GM23338 (cell line): Measurements from ENCODE around the gene MAP4K5. TPM values are rescaled to one million over a fixed set of nuclear protein-coding genes. Genes with fewer than 3 reads are reported as not detected.

Source experiments
- ATAC-seq: fragments of 200-7000 bp; cut with Tn5 transposase; 3 replicates; pipeline ENCODE4 v1.9.1; 2020
- DNase-seq: peaks from one replicate; pipeline ENCODE4 v3.0.0-alpha.2; 2015; ENCODE audit warnings: low spot score
- H2AFZ ChIP-seq: fragments of 200-600 bp; sonication (generic); 2 replicates; pipeline ENCODE4 v1.8.0; 2016; ENCODE audit warnings: antibody characterized with exemption, mild to moderate bottlenecking, moderate library complexity
- H3F3A ChIP-seq: fragments of 200-600 bp; sonication (generic); replicated peaks from 2 replicates; pipeline ENCODE4 v1.8.0; 2017; ENCODE audit warnings: antibody characterized with exemption, mixed run types, low read depth
- H3K27ac ChIP-seq: fragments of 200-600 bp; sonication (generic); 2 replicates; pipeline ENCODE4 v1.6.1; 2016; ENCODE audit warnings: low read depth
- H3K27me3 ChIP-seq: fragments of 200-600 bp; sonication (generic); 2 replicates; pipeline ENCODE4 v1.8.0; 2016; ENCODE audit warnings: mild to moderate bottlenecking, mixed run types, moderate library complexity; ENCODE audit not compliant: insufficient read depth
- H3K36me3 ChIP-seq: fragments of 200-600 bp; sonication (generic); 2 replicates; pipeline ENCODE4 v1.8.0; 2016; ENCODE audit warnings: mild to moderate bottlenecking; ENCODE audit not compliant: insufficient read depth
- H3K4me1 ChIP-seq: fragments of 200-600 bp; sonication (generic); 2 replicates; pipeline ENCODE4 v1.8.0; 2016; ENCODE audit warnings: mild to moderate bottlenecking, moderate library complexity; ENCODE audit not compliant: insufficient read depth
- H3K4me2 ChIP-seq: fragments of 200-600 bp; sonication (generic); 2 replicates; pipeline ENCODE4 v1.7.1; 2017; ENCODE audit warnings: mixed run types
- H3K4me3 ChIP-seq: fragments of 200-600 bp; sonication (generic); 2 replicates; pipeline ENCODE4 v1.6.1; 2016; ENCODE audit warnings: mixed run types
- H3K79me2 ChIP-seq: fragments of 200-600 bp; sonication (generic); replicated peaks from 2 replicates; pipeline ENCODE4 v1.8.0; 2017; ENCODE audit warnings: mild to moderate bottlenecking; ENCODE audit not compliant: insufficient read depth
- H3K9me2 ChIP-seq: fragments of 200-600 bp; sonication (generic); 2 replicates; pipeline ENCODE4 v1.8.0; 2017; ENCODE audit not compliant: insufficient read depth
- H4K20me1 ChIP-seq: fragments of 200-600 bp; sonication (generic); replicated peaks from 2 replicates; pipeline ENCODE4 v1.8.0; 2017; ENCODE audit warnings: mild to moderate bottlenecking; ENCODE audit not compliant: insufficient read depth
- H3K27ac Mint-ChIP-seq: 2 replicates; pipeline ENCODE4 v1.8.0; 2020; ENCODE audit warnings: inconsistent platforms, mild to moderate bottlenecking, moderate library complexity, mixed read lengths
- H3K27me3 Mint-ChIP-seq: 3 replicates; pipeline ENCODE4 v1.8.0; 2022; ENCODE audit warnings: low read depth, mild to moderate bottlenecking, moderate library complexity, mixed read lengths, inconsistent platforms; ENCODE audit not compliant: insufficient read depth, poor library complexity
- H3K36me3 Mint-ChIP-seq: 3 replicates; pipeline ENCODE4 v1.8.0; 2021; ENCODE audit warnings: low read depth, mild to moderate bottlenecking, inconsistent platforms, moderate library complexity, mixed read lengths
- H3K4me1 Mint-ChIP-seq: 3 replicates; pipeline ENCODE4 v1.8.0; 2020; ENCODE audit warnings: mild to moderate bottlenecking, inconsistent platforms, mixed read lengths
- H3K4me3 Mint-ChIP-seq: 3 replicates; pipeline ENCODE4 v1.8.0; 2021; ENCODE audit warnings: moderate library complexity, mild to moderate bottlenecking, inconsistent platforms, mixed read lengths
- H3K9me3 Mint-ChIP-seq: 3 replicates; pipeline ENCODE4 v1.8.0; 2020; ENCODE audit warnings: moderate library complexity, mild to moderate bottlenecking, inconsistent platforms, mixed read lengths
- CREB1 ChIP-seq: fragments of 250-450 bp; sonication (Bioruptor Pico); IDR thresholded peaks from 2 replicates; pipeline ENCODE4 v1.5.0; 2020; ENCODE audit warnings: low read depth, mild to moderate bottlenecking, moderate library complexity
- EZH2 ChIP-seq: fragments of 200-600 bp; sonication (generic); IDR thresholded peaks from one replicate; pipeline ENCODE4 v1.8.0; 2017; ENCODE audit warnings: antibody characterized with exemption, mild to moderate bottlenecking, low read depth; ENCODE audit not compliant: unreplicated experiment
- EZH2phosphoT487 ChIP-seq: fragments of 200-600 bp; sonication (generic); IDR thresholded peaks from one replicate; pipeline ENCODE4 v1.8.1; 2018; ENCODE audit warnings: antibody characterized with exemption; ENCODE audit not compliant: unreplicated experiment
- JUNB ChIP-seq: IDR thresholded peaks from one replicate; pipeline ENCODE4 v1.6.1; 2016; ENCODE audit warnings: antibody characterized with exemption; ENCODE audit not compliant: unreplicated experiment
- ZNF114 ChIP-seq: fragments of 250-450 bp; sonication (Bioruptor Pico); IDR thresholded peaks from 2 replicates; pipeline ENCODE4 v1.5.0; 2020; ENCODE audit warnings: mild to moderate bottlenecking, moderate library complexity
- polyA plus RNA-seq: library from polyadenylated mRNA; unstranded; fragments of >200 nt; fragmentation: Nextera tagmentation; extraction: Ambion mirVana; gene quantifications from 2 replicates; pipeline ENCODE4 v1.2.1, GENCODE V29; 2016
- total RNA-seq: library from RNA; depleted of rRNA; stranded (reverse); fragments of >200 nt; shearing (Covaris generic); gene quantifications from 2 replicates; pipeline ENCODE4 v1.2.3, GENCODE V29; 2014
- TF ChIP-seq, protein P1 (sequence below): IDR thresholded peaks from 2 replicates; pipeline ENCODE4 v1.6.1; 2016; ENCODE audit warnings: antibody characterized with exemption
- TF ChIP-seq, protein P2 (sequence below), 2 experiments: fragments of 200-600 bp in 1 of 2; sonication (generic) in 1 of 2; conservative IDR thresholded peaks; 2 replicates each; pipeline versions ENCODE4 v1.5.1 to v1.6.1; 2016 to 2017; ENCODE audit warnings: antibody characterized with exemption in 2 of 2, low read depth in 2 of 2, mild to moderate bottlenecking in 2 of 2, moderate library complexity in 1 of 2
- TF ChIP-seq, protein P3 (sequence below): fragments of 250-450 bp; sonication (Bioruptor Pico); IDR thresholded peaks from 2 replicates; pipeline ENCODE4 v1.5.0; 2020; ENCODE audit warnings: mild to moderate bottlenecking, moderate library complexity
- TF ChIP-seq, protein P4 (sequence below): IDR thresholded peaks from one replicate; pipeline ENCODE4 v1.6.1; 2018; ENCODE audit warnings: antibody characterized with exemption; ENCODE audit not compliant: unreplicated experiment

The MAP4K5 gene
- total and polyA plus RNA-seq, 2 experiments from 2014 or later: 71.4 to 74.6 TPM

DNA sequence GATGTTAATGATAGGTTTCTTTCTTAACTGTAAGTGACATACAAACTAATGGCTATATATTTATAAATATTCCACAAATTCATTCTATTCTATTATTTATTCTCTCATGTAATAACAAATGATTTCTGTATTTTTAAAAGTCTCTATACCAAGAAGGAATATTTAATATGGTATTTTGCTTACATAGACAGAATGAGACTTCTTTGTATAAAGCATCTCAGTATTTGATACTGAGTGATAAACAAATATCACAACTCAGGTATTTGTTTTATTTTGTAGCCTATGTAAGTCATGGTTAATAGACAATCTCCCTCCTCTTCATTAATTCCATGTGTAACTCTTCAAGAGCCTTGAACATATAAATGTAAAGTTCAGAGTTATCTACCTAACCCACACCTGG lies 45.6 kb upstream of the MAP4K5 start (continued):
- TF ChIP-seq, protein P1, sequence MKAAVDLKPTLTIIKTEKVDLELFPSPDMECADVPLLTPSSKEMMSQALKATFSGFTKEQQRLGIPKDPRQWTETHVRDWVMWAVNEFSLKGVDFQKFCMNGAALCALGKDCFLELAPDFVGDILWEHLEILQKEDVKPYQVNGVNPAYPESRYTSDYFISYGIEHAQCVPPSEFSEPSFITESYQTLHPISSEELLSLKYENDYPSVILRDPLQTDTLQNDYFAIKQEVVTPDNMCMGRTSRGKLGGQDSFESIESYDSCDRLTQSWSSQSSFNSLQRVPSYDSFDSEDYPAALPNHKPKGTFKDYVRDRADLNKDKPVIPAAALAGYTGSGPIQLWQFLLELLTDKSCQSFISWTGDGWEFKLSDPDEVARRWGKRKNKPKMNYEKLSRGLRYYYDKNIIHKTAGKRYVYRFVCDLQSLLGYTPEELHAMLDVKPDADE: no peak
- TF ChIP-seq, protein P2, sequence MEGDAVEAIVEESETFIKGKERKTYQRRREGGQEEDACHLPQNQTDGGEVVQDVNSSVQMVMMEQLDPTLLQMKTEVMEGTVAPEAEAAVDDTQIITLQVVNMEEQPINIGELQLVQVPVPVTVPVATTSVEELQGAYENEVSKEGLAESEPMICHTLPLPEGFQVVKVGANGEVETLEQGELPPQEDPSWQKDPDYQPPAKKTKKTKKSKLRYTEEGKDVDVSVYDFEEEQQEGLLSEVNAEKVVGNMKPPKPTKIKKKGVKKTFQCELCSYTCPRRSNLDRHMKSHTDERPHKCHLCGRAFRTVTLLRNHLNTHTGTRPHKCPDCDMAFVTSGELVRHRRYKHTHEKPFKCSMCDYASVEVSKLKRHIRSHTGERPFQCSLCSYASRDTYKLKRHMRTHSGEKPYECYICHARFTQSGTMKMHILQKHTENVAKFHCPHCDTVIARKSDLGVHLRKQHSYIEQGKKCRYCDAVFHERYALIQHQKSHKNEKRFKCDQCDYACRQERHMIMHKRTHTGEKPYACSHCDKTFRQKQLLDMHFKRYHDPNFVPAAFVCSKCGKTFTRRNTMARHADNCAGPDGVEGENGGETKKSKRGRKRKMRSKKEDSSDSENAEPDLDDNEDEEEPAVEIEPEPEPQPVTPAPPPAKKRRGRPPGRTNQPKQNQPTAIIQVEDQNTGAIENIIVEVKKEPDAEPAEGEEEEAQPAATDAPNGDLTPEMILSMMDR (conservative IDR thresholded peaks at IDR 0.05; ENCODE audit: low read depth in 2 of 2): no peak

DNA sequence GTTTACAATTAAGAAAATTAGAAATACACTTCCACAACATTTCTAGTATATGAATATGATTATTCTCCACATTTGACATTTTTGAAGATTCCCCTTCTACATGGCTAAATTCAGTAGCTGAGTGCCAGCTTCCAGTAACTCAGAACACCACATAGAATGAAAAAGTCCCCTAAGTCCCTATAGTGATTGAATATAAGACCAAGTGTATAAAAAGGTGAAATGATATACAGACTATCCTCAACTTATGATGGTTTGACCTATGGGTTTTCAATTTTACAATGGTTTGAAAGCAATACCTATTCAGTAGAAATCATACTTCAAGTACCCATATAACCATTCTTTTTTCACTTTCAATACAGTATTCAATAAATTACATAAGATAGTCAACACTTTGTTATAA lies 43.4 kb upstream of the MAP4K5 start:
- H3K4me1 Mint-ChIP-seq: peaks cover 8% of the 10 kb centered on the region; the same call in 2 of the 3 replicates
- no peak overlapping the region for H3K4me3 Mint-ChIP-seq
- Histone ChIP-seq H3K4me1 (peaks cover 5% of the 10 kb centered on the region; the same call in 1 of the 2 replicates), H2AFZ (no peak overlapping the region), H3K79me2 (no peaks in the 10 kb centered on the region), H3K36me3 (no peaks in the 10 kb centered on the region), H3F3A (no peaks in the 10 kb centered on the region), H3K27me3 (no peaks in the 10 kb centered on the region), H3K27ac (no peak overlapping the region), H3K4me2 (no peak overlapping the region), H3K4me3 (no peak overlapping the region), H3K9me2 (no peaks in the 10 kb centered on the region), H4K20me1 (no peaks in the 10 kb centered on the region)
- H3K36me3 Mint-ChIP-seq: peaks cover 2% of the 10 kb centered on the region; the same call in 1 of the 3 replicates
- no peak overlapping the region for H3K27ac Mint-ChIP-seq
- peaks cover 2% of the 10 kb centered on the region; the same call in 2 of the 3 replicates for H3K9me3 Mint-ChIP-seq
- ATAC-seq (no peak), DNase-seq (no peak)
- no peaks in the 10 kb centered on the region for H3K27me3 Mint-ChIP-seq
- TF ChIP-seq EZH2phosphoT487: no peak
- TF ChIP-seq, protein P3, sequence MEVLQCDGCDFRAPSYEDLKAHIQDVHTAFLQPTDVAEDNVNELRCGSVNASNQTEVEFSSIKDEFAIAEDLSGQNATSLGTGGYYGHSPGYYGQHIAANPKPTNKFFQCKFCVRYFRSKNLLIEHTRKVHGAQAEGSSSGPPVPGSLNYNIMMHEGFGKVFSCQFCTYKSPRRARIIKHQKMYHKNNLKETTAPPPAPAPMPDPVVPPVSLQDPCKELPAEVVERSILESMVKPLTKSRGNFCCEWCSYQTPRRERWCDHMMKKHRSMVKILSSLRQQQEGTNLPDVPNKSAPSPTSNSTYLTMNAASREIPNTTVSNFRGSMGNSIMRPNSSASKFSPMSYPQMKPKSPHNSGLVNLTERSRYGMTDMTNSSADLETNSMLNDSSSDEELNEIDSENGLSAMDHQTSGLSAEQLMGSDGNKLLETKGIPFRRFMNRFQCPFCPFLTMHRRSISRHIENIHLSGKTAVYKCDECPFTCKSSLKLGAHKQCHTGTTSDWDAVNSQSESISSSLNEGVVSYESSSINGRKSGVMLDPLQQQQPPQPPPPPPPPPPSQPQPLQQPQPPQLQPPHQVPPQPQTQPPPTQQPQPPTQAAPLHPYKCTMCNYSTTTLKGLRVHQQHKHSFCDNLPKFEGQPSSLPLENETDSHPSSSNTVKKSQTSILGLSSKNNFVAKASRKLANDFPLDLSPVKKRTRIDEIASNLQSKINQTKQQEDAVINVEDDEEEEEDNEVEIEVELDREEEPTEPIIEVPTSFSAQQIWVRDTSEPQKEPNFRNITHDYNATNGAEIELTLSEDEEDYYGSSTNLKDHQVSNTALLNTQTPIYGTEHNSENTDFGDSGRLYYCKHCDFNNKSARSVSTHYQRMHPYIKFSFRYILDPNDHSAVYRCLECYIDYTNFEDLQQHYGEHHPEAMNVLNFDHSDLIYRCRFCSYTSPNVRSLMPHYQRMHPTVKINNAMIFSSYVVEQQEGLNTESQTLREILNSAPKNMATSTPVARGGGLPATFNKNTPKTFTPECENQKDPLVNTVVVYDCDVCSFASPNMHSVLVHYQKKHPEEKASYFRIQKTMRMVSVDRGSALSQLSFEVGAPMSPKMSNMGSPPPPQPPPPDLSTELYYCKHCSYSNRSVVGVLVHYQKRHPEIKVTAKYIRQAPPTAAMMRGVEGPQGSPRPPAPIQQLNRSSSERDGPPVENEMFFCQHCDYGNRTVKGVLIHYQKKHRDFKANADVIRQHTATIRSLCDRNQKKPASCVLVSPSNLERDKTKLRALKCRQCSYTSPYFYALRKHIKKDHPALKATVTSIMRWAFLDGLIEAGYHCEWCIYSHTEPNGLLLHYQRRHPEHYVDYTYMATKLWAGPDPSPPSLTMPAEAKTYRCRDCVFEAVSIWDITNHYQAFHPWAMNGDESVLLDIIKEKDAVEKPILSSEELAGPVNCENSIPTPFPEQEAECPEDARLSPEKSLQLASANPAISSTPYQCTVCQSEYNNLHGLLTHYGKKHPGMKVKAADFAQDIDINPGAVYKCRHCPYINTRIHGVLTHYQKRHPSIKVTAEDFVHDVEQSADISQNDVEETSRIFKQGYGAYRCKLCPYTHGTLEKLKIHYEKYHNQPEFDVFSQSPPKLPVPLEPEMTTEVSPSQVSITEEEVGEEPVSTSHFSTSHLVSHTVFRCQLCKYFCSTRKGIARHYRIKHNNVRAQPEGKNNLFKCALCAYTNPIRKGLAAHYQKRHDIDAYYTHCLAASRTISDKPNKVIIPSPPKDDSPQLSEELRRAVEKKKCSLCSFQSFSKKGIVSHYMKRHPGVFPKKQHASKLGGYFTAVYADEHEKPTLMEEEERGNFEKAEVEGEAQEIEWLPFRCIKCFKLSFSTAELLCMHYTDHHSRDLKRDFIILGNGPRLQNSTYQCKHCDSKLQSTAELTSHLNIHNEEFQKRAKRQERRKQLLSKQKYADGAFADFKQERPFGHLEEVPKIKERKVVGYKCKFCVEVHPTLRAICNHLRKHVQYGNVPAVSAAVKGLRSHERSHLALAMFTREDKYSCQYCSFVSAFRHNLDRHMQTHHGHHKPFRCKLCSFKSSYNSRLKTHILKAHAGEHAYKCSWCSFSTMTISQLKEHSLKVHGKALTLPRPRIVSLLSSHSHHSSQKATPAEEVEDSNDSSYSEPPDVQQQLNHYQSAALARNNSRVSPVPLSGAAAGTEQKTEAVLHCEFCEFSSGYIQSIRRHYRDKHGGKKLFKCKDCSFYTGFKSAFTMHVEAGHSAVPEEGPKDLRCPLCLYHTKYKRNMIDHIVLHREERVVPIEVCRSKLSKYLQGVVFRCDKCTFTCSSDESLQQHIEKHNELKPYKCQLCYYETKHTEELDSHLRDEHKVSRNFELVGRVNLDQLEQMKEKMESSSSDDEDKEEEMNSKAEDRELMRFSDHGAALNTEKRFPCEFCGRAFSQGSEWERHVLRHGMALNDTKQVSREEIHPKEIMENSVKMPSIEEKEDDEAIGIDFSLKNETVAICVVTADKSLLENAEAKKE (CRISPR knock-in tag): no peak
- TF ChIP-seq EZH2: no peak
- no peak for TF ChIP-seq CREB1 (CRISPR knock-in tag)
- no peak for TF ChIP-seq ZNF114 (CRISPR knock-in tag)
- TF ChIP-seq, protein P1: no peak
- no peak for TF ChIP-seq JUNB
- TF ChIP-seq, protein P4, sequence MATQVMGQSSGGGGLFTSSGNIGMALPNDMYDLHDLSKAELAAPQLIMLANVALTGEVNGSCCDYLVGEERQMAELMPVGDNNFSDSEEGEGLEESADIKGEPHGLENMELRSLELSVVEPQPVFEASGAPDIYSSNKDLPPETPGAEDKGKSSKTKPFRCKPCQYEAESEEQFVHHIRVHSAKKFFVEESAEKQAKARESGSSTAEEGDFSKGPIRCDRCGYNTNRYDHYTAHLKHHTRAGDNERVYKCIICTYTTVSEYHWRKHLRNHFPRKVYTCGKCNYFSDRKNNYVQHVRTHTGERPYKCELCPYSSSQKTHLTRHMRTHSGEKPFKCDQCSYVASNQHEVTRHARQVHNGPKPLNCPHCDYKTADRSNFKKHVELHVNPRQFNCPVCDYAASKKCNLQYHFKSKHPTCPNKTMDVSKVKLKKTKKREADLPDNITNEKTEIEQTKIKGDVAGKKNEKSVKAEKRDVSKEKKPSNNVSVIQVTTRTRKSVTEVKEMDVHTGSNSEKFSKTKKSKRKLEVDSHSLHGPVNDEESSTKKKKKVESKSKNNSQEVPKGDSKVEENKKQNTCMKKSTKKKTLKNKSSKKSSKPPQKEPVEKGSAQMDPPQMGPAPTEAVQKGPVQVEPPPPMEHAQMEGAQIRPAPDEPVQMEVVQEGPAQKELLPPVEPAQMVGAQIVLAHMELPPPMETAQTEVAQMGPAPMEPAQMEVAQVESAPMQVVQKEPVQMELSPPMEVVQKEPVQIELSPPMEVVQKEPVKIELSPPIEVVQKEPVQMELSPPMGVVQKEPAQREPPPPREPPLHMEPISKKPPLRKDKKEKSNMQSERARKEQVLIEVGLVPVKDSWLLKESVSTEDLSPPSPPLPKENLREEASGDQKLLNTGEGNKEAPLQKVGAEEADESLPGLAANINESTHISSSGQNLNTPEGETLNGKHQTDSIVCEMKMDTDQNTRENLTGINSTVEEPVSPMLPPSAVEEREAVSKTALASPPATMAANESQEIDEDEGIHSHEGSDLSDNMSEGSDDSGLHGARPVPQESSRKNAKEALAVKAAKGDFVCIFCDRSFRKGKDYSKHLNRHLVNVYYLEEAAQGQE: no peak
